GM12873 (cell line): Measurements from ENCODE around the gene C20orf173.

Experiments used
- TF ChIP-seq, protein P1 (sequence below): IDR thresholded peaks from 2 replicates; pipeline ENCODE4 v1.5.1; 2012; ENCODE audit warnings: low read depth, mild to moderate bottlenecking, moderate library complexity, low read length, control low read depth; ENCODE audit not compliant: insufficient read depth; ENCODE audit errors: missing control alignments

Gene C20orf173

DNA sequence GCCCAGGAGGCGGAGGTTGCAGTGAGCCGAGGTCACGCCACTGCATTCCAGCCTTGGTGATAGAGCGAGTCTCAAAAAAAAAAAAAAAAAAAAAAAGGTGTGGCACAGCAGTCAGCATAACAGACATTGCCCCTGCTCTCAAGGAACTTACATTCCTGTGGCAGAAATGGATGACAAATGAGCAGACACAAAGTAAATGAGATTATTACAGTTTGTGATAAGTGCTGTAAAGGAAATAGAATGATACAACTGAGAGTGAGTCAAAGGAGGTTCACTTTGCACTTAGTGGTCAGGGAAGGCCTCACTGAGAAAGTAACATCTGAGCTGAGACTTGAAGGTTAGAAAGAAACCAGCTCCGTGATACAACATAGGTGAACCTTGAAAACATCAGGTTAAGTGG lies 37.6 kb downstream of the C20orf173 start:
- TF ChIP-seq, protein P1, sequence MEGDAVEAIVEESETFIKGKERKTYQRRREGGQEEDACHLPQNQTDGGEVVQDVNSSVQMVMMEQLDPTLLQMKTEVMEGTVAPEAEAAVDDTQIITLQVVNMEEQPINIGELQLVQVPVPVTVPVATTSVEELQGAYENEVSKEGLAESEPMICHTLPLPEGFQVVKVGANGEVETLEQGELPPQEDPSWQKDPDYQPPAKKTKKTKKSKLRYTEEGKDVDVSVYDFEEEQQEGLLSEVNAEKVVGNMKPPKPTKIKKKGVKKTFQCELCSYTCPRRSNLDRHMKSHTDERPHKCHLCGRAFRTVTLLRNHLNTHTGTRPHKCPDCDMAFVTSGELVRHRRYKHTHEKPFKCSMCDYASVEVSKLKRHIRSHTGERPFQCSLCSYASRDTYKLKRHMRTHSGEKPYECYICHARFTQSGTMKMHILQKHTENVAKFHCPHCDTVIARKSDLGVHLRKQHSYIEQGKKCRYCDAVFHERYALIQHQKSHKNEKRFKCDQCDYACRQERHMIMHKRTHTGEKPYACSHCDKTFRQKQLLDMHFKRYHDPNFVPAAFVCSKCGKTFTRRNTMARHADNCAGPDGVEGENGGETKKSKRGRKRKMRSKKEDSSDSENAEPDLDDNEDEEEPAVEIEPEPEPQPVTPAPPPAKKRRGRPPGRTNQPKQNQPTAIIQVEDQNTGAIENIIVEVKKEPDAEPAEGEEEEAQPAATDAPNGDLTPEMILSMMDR: no peak

- TF ChIP-seq, protein P1: no peak
Measured at GRCh38 chr20:35490736-35491181, 38.7 kb downstream of the C20orf173 start.

GRCh38 chr20:35489717-35490116 lies 39.7 kb downstream of the C20orf173 start:
- TF ChIP-seq, protein P1: no peak

DNA sequence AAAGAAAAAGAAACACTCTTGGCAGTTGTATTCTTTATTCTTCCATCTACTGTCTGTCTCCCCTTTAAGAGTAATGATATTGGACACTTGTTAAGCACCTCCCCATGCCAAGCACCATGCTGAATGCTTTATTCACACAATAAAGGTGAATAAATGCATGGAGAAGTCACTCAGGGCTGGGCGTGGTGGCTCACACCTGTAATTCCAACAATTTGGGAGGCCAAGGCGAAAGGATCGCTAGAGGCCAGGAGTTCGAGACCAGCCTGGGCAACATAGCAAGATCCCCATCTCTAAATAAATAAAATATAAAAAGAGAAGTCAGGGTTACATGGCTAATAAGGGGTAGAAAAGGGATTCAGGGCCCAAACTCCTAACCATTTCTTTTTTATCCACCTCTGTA lies 42.0 kb downstream of the C20orf173 start:
- TF ChIP-seq, protein P1: no peak

GRCh38 chr20:35479798-35480197 lies 49.7 kb downstream of the C20orf173 start:
- TF ChIP-seq, protein P1: no peak

- TF ChIP-seq, protein P1: peak; percentile 61
Measured at GRCh38 chr20:35478804-35479472, 50.5 kb downstream of the C20orf173 start.
